SK-N-SH (cell line): ENCODE results near the gene BRAF. TPM values are rescaled to one million over a fixed set of nuclear protein-coding genes. Genes with fewer than 3 reads are reported as not detected.

Experiments used
- CTCF ChIA-PET: fragments of 300-600, 350-600 bp; formaldehyde crosslinking; extraction: SDS; loops from one replicate; lab custom pipeline; 2021; lab: Yijun Ruan, JAX
- POLR2A ChIA-PET: fragments of 350-600 bp; sonication (Branson Sonifier 250); formaldehyde crosslinking; extraction: SDS; loops from one replicate; lab custom pipeline; 2020; ENCODE audit warnings: antibody characterized with exemption, inconsistent platforms; lab: Yijun Ruan, JAX
- DNase-seq: peaks from one replicate; pipeline ENCODE4 v3.0.0; 2012
- H2AFZ ChIP-seq: fragments of 200-600 bp; sonication (generic); 2 replicates; pipeline ENCODE4 v1.8.1; 2016; ENCODE audit warnings: antibody characterized with exemption, mild to moderate bottlenecking, low read depth
- H3F3A ChIP-seq: fragments of 200-600 bp; sonication (generic); replicated peaks from 2 replicates; pipeline ENCODE3; 2016; ENCODE audit warnings: antibody characterized with exemption, mild to moderate bottlenecking; ENCODE audit not compliant: insufficient read depth
- H3K27ac ChIP-seq, 2 experiments: fragments of 200-500 bp in 1 of 2; fragments of 200-600 bp in 1 of 2; sonication (Bioruptor generic) in 1 of 2; sonication (generic), shearing (Covaris generic) in 1 of 2; 2 replicates each; pipeline versions ENCODE4 v1.5.1 to v1.6.1; 2014 to 2016; ENCODE audit warnings: low read depth in 2 of 2, inconsistent platforms in 1 of 2, low read length in 1 of 2, mild to moderate bottlenecking in 1 of 2, mixed read lengths in 1 of 2
- H3K27me3 ChIP-seq: fragments of 200-600 bp; sonication (generic), shearing (Covaris generic); 2 replicates; pipeline ENCODE4 v1.6.1; 2016; ENCODE audit warnings: mixed run types; ENCODE audit not compliant: insufficient read depth
- H3K36me3 ChIP-seq, 2 experiments: fragments of 200-500 bp in 1 of 2; fragments of 200-600 bp in 1 of 2; sonication (Bioruptor generic) in 1 of 2; sonication (generic) in 1 of 2; replicated peaks in 1 of 2; 2 replicates each; pipeline versions ENCODE3 to v1.5.1; 2014 to 2016; ENCODE audit warnings: low read length in 1 of 2, mild to moderate bottlenecking in 1 of 2; ENCODE audit not compliant: insufficient read depth in 2 of 2, control insufficient read depth in 1 of 2
- H3K4me1 ChIP-seq, 2 experiments: fragments of 200-500 bp in 1 of 2; fragments of 200-600 bp in 1 of 2; sonication (Bioruptor generic) in 1 of 2; sonication (generic), shearing (Covaris generic) in 1 of 2; 2 replicates each; pipeline versions ENCODE4 v1.5.1 to v1.6.1; 2014 to 2016; ENCODE audit warnings: low read depth in 1 of 2, low read length in 1 of 2, mixed run types in 1 of 2; ENCODE audit not compliant: insufficient read depth in 2 of 2, control insufficient read depth in 1 of 2
- H3K4me2 ChIP-seq: fragments of 200-600 bp; sonication (generic), shearing (Covaris generic); 2 replicates; pipeline ENCODE4 v1.6.1; 2017; ENCODE audit warnings: mixed run types
- H3K4me3 ChIP-seq, 2 experiments: fragments of 200-500 bp in 1 of 2; fragments of 200-600 bp in 1 of 2; sonication (Bioruptor generic) in 1 of 2; sonication (generic), shearing (Covaris generic) in 1 of 2; 2 replicates each; pipeline versions ENCODE4 v1.5.1 to v1.8.1; 2014 to 2016; ENCODE audit warnings: low read depth in 2 of 2, inconsistent platforms in 1 of 2, low read length in 1 of 2, mild to moderate bottlenecking in 1 of 2, mixed read lengths in 1 of 2, moderate library complexity in 1 of 2
- H3K79me2 ChIP-seq: fragments of 200-600 bp; sonication (generic); 2 replicates; pipeline ENCODE4 v1.8.1; 2017; ENCODE audit warnings: mild to moderate bottlenecking; ENCODE audit not compliant: insufficient read depth
- H3K9ac ChIP-seq: fragments of 200-600 bp; sonication (generic); 2 replicates; pipeline ENCODE4 v1.6.1; 2017; ENCODE audit warnings: mixed run types
- H3K9me2 ChIP-seq: fragments of 200-600 bp; sonication (generic); 2 replicates; pipeline ENCODE4 v1.6.1; 2017; ENCODE audit warnings: mixed run types
- H3K9me3 ChIP-seq: fragments of 200-600 bp; sonication (generic); 2 replicates; pipeline ENCODE4 v1.6.1; 2017; ENCODE audit warnings: mixed run types, mild to moderate bottlenecking, moderate library complexity
- H4K20me1 ChIP-seq: fragments of 200-600 bp; sonication (generic); 2 replicates; pipeline ENCODE4 v1.6.1; 2017; ENCODE audit warnings: mild to moderate bottlenecking, mixed run types; ENCODE audit not compliant: insufficient read depth
- ELF1 ChIP-seq: IDR thresholded peaks from 2 replicates; pipeline ENCODE4 v1.4.0; 2012
- EP300 ChIP-seq, 2 experiments: IDR thresholded peaks; 2 replicates each; pipeline versions ENCODE4 v1.4.0 to v1.6.1; 2012; ENCODE audit warnings: borderline replicate concordance in 1 of 2, low read depth in 1 of 2, low read length in 1 of 2
- GABPA ChIP-seq: IDR thresholded peaks from 2 replicates; pipeline ENCODE4 v1.4.0; 2012; ENCODE audit warnings: low read depth, mild to moderate bottlenecking
- MXI1 ChIP-seq: IDR thresholded peaks from 2 replicates; pipeline ENCODE4 v1.6.1; 2012; ENCODE audit warnings: mild to moderate bottlenecking, low read depth, low read length, improper control_type of control experiment
- NRF1 ChIP-seq: IDR thresholded peaks from 2 replicates; pipeline ENCODE4 v1.6.1; 2012; ENCODE audit warnings: low read depth, mild to moderate bottlenecking, low read length
- RFX5 ChIP-seq: IDR thresholded peaks from 2 replicates; pipeline ENCODE4 v1.6.1; 2012; ENCODE audit warnings: mild to moderate bottlenecking, improper control_type of control experiment, low read length
- SIN3A ChIP-seq: IDR thresholded peaks from 2 replicates; pipeline ENCODE4 v1.6.1; 2012; ENCODE audit warnings: low read depth, mild to moderate bottlenecking, low read length, moderate library complexity, borderline replicate concordance
- SMC3 ChIP-seq: IDR thresholded peaks from 2 replicates; pipeline ENCODE4 v1.6.1; 2012; ENCODE audit warnings: low read depth, low read length, improper control_type of control experiment
- TAF1 ChIP-seq: IDR thresholded peaks from 2 replicates; pipeline ENCODE4 v1.6.1; 2012; ENCODE audit warnings: low read depth, mild to moderate bottlenecking, low read length, moderate library complexity, borderline replicate concordance
- WGBS: methylation state at CpG from one replicate; pipeline ENCODE4 v1.1.6; 2017; ENCODE audit warnings: low lambda C conversion rate; 5-methylcytosine and 5-hydroxymethylcytosine counted together
- polyA plus RNA-seq, 3 experiments: library from polyadenylated mRNA; depleted of rRNA; stranded (reverse); fragments of >200 nt; gene quantifications; 2 replicates each; pipeline ENCODE4 v1.2.3, GENCODE V29; 2012
- TF ChIP-seq, protein P1 (sequence below): IDR thresholded peaks from 2 replicates; pipeline ENCODE4 v1.4.0; 2012; ENCODE audit warnings: low read depth, borderline replicate concordance
- TF ChIP-seq, protein P2 (sequence below): IDR thresholded peaks from 2 replicates; pipeline ENCODE4 v1.4.0; 2012; ENCODE audit warnings: low read depth
- TF ChIP-seq, protein P3 (sequence below): IDR thresholded peaks from 2 replicates; pipeline ENCODE4; 2012

The BRAF gene
- polyA plus RNA-seq, 1 of the 3 experiments (the other 2 are of a cell fraction), result 5.2 TPM

DNA sequence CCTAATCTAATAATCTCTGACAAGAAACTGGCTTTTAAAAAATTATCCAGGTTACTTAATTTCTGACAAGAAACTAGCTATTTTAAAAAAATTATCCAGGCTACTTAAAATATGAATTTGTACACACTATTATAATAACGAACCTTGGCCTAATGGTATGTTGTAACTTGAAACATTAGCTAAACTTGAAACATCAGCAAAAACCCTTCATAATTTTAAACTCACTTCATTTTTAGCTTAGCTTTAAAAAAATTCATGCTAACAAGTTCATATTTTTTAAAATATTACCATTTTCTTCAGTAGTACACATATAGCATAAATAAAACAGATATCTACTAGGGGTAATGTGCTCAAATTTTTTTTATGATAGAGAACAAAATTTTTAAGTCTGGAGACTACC, 35.6 kb downstream of the BRAF start (continued):
- TF ChIP-seq, protein P1, sequence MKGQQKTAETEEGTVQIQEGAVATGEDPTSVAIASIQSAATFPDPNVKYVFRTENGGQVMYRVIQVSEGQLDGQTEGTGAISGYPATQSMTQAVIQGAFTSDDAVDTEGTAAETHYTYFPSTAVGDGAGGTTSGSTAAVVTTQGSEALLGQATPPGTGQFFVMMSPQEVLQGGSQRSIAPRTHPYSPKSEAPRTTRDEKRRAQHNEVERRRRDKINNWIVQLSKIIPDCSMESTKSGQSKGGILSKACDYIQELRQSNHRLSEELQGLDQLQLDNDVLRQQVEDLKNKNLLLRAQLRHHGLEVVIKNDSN, result no peak
- TF ChIP-seq, protein P2, sequence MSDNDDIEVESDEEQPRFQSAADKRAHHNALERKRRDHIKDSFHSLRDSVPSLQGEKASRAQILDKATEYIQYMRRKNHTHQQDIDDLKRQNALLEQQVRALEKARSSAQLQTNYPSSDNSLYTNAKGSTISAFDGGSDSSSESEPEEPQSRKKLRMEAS, result no peak

DNA sequence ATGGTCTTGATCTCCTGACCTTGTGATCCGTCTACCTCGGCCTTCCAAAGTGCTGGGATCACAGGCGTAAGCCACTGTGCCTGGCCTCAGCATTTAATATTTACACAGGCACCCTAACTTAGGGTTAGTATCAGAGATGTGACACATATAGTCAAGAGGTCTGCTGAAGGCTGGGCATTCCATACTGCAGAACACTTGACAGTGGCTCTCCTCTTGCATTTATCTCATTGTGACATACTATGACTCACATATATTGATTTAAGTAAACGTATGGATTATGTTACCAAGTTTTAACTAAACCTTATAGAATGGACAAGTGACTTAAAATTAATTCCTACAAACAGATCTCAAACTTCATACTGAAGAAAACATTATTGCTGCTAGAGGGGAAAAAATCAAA, 36.6 kb downstream of the BRAF start:
- peaks cover 73% of the 10 kb centered on the region for H4K20me1 ChIP-seq
- H3K9ac ChIP-seq, result no peak overlapping the region
- H3K9me2 ChIP-seq, result no peaks in the 10 kb centered on the region
- no peak overlapping the region for H3K27ac ChIP-seq
- POLR2A ChIA-PET, result interaction anchor here (0.6 kb wide), 1 partner anchor 13 kb away, joined by 3 read pairs; no protein-coding TSS in a partner anchor
- peaks cover 0 to 3% of the 10 kb centered on the region in 2 experiments; a peak in 1 of 4 replicates for H3K4me1 ChIP-seq
- H2AFZ ChIP-seq, result no peak overlapping the region
- CTCF ChIA-PET, result interaction anchor here (1.6 kb wide), 1 partner anchor 14 kb away, joined by 3 read pairs; no protein-coding TSS in a partner anchor
- no peaks in the 10 kb centered on the region for H3K36me3 ChIP-seq
- DNase-seq, result no peak
- no peak overlapping the region for H3K4me2 ChIP-seq
- TF ChIP-seq SMC3 (no peak), SIN3A (no peak), TAF1 (no peak)
- no peaks in the 10 kb centered on the region for H3K9me3 ChIP-seq
- H3F3A ChIP-seq, result no peaks in the 10 kb centered on the region
- 97% methylated on average over 4 of the region's 4 CpGs for WGBS
- H3K79me2 ChIP-seq, result peaks cover 92% of the 10 kb centered on the region
- no peak overlapping the region for H3K4me3 ChIP-seq
- H3K27me3 ChIP-seq, result no peaks in the 10 kb centered on the region

DNA sequence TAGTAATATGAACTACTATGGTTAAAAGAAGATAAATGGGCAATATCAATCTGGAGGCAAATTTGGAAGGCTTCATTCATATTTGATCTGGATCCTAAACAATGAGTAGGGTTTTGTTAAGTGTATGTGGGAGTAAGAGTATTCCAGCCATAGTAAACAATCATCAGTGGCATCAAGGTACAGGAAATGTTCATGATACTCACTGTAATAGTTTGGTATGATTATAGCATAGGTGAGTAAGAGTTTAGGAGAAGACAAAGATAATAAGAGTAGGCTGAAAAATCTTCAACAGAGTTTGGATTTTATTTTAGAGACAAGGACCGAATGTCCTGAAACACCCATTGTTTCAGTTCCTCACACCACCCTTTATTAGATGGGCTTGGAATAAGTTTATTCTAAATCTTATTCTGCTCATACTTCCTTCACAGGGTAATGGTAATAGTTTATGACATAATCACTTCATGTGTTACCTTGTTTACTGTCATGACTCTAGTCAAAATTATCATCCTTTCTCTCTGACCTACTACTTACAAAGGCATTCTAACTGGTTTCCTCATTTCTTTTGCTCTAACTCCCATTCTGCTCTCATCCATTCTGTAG, 38.9 kb downstream of the BRAF start:
- Histone ChIP-seq H3K4me3 (no peak overlapping the region), H2AFZ (no peak overlapping the region), H3K4me2 (no peak overlapping the region), H3K27ac (no peak overlapping the region), H3K4me1 (peaks cover 0 to 3% of the 10 kb centered on the region in 2 experiments; a peak in 1 of 4 replicates), H3K9me3 (no peaks in the 10 kb centered on the region), H3K79me2 (peaks cover 89% of the 10 kb centered on the region), H3K36me3 (no peaks in the 10 kb centered on the region), H3F3A (no peaks in the 10 kb centered on the region), H4K20me1 (peaks cover 64% of the 10 kb centered on the region), H3K9me2 (no peaks in the 10 kb centered on the region), H3K9ac (no peak overlapping the region), H3K27me3 (no peaks in the 10 kb centered on the region)
- ChIA-PET POLR2A (no interaction called here), CTCF (no interaction called here)
- DNase-seq, result no peak
- TF ChIP-seq, protein P1, result no peak
- TF ChIP-seq RFX5 (no peak), NRF1 (no peak), MXI1 (no peak), SIN3A (no peak), EP300 (IDR thresholded peaks at IDR 0.05; ENCODE audit: borderline replicate concordance in 1 of 2, low read depth in 1 of 2, low read length in 1 of 2) (no peak), ELF1 (no peak), GABPA (no peak)
- TF ChIP-seq, protein P2, result no peak
- TF ChIP-seq, protein P3, sequence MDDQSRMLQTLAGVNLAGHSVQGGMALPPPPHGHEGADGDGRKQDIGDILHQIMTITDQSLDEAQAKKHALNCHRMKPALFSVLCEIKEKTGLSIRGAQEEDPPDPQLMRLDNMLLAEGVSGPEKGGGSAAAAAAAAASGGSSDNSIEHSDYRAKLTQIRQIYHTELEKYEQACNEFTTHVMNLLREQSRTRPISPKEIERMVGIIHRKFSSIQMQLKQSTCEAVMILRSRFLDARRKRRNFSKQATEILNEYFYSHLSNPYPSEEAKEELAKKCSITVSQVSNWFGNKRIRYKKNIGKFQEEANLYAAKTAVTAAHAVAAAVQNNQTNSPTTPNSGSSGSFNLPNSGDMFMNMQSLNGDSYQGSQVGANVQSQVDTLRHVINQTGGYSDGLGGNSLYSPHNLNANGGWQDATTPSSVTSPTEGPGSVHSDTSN, result no peak
- WGBS, result 100% methylated on average over 1 of the region's 1 CpG
